HUES48 (cell line): ENCODE data around the gene COL24A1.

ENCODE experiments used
- H3K27ac ChIP-seq: one replicate; pipeline ENCODE4 v1.7.0; 2013; ENCODE audit warnings: low read depth, low read length, inconsistent platforms
- H3K27me3 ChIP-seq: 2 replicates; pipeline ENCODE4 v1.6.1; 2013; ENCODE audit warnings: mild to moderate bottlenecking, low read length; ENCODE audit not compliant: control insufficient read depth, insufficient read depth
- H3K36me3 ChIP-seq: 2 replicates; pipeline ENCODE4 v1.6.1; 2013; ENCODE audit warnings: low read length; ENCODE audit not compliant: control insufficient read depth, insufficient read depth
- H3K4me1 ChIP-seq: 2 replicates; pipeline ENCODE4 v1.6.1; 2013; ENCODE audit warnings: mild to moderate bottlenecking, low read length; ENCODE audit not compliant: control insufficient read depth, insufficient read depth
- H3K4me3 ChIP-seq: 2 replicates; pipeline ENCODE4 v1.5.1; 2013; ENCODE audit warnings: mild to moderate bottlenecking, low read depth, low read length
- H3K9ac ChIP-seq: 2 replicates; pipeline ENCODE4 v1.6.1; 2013; ENCODE audit warnings: mild to moderate bottlenecking, low read depth, low read length, moderate library complexity
- H3K9me3 ChIP-seq: 2 replicates; pipeline ENCODE4 v1.6.1; 2013; ENCODE audit warnings: low read length; ENCODE audit not compliant: control insufficient read depth, insufficient read depth

Gene COL24A1

GRCh38 chr1:86052948-86053698 is 103.4 kb downstream of the COL24A1 start:
- H3K9me3 ChIP-seq, result no peaks in the 10 kb centered on the region
- H3K9ac ChIP-seq, result no peak overlapping the region
- H3K4me3 ChIP-seq, result no peak overlapping the region
- H3K4me1 ChIP-seq, result no peaks in the 10 kb centered on the region
- no peaks in the 10 kb centered on the region for H3K36me3 ChIP-seq
- H3K27me3 ChIP-seq, result no peaks in the 10 kb centered on the region
- H3K27ac ChIP-seq, result no peak overlapping the region

- Histone ChIP-seq H3K27me3 (no peaks in the 10 kb centered on the region), H3K9me3 (no peaks in the 10 kb centered on the region), H3K36me3 (no peaks in the 10 kb centered on the region), H3K9ac (no peak overlapping the region), H3K27ac (no peak overlapping the region), H3K4me3 (no peak overlapping the region), H3K4me1 (no peaks in the 10 kb centered on the region)
Observed at GRCh38 chr1:86035101-86035500, 121.5 kb downstream of the COL24A1 start.

GRCh38 chr1:86030180-86030579 is 126.4 kb downstream of the COL24A1 start:
- H3K36me3 ChIP-seq, result no peaks in the 10 kb centered on the region
- no peaks in the 10 kb centered on the region for H3K4me1 ChIP-seq
- no peaks in the 10 kb centered on the region for H3K9me3 ChIP-seq
- H3K4me3 ChIP-seq, result no peak overlapping the region
- no peak overlapping the region for H3K9ac ChIP-seq
- H3K27me3 ChIP-seq, result no peaks in the 10 kb centered on the region
- H3K27ac ChIP-seq, result no peak overlapping the region

- no peaks in the 10 kb centered on the region for H3K4me1 ChIP-seq
Observed at GRCh38 chr1:86018283-86018923, 138.2 kb downstream of the COL24A1 start.

GRCh38 chr1:86016076-86016759 is 140.4 kb downstream of the COL24A1 start:
- no peak overlapping the region for H3K27ac ChIP-seq
- H3K4me1 ChIP-seq, result no peaks in the 10 kb centered on the region
- no peaks in the 10 kb centered on the region for H3K36me3 ChIP-seq
- H3K9ac ChIP-seq, result no peak overlapping the region
- no peaks in the 10 kb centered on the region for H3K9me3 ChIP-seq
- no peaks in the 10 kb centered on the region for H3K27me3 ChIP-seq
- no peak overlapping the region for H3K4me3 ChIP-seq

More at GRCh38 chr1:86018283-86018923, 138.2 kb downstream of the COL24A1 start:
- no peak overlapping the region for H3K9ac ChIP-seq
- no peaks in the 10 kb centered on the region for H3K9me3 ChIP-seq
- H3K27me3 ChIP-seq, result no peaks in the 10 kb centered on the region
- no peak overlapping the region for H3K27ac ChIP-seq
- H3K4me3 ChIP-seq, result no peak overlapping the region
- no peaks in the 10 kb centered on the region for H3K36me3 ChIP-seq

GRCh38 chr1:86015375-86015774 is 141.2 kb downstream of the COL24A1 start:
- Histone ChIP-seq H3K9ac (no peak overlapping the region), H3K27me3 (no peaks in the 10 kb centered on the region), H3K4me1 (no peaks in the 10 kb centered on the region), H3K4me3 (no peak overlapping the region), H3K9me3 (no peaks in the 10 kb centered on the region), H3K36me3 (no peaks in the 10 kb centered on the region), H3K27ac (no peak overlapping the region)

GRCh38 chr1:86000601-86001000 is 156.0 kb downstream of the COL24A1 start:
- H3K27me3 ChIP-seq, result no peaks in the 10 kb centered on the region
- no peak overlapping the region for H3K27ac ChIP-seq
- no peaks in the 10 kb centered on the region for H3K9me3 ChIP-seq
- H3K9ac ChIP-seq, result no peak overlapping the region
- H3K36me3 ChIP-seq, result no peaks in the 10 kb centered on the region
- no peak overlapping the region for H3K4me3 ChIP-seq
- no peaks in the 10 kb centered on the region for H3K4me1 ChIP-seq

- no peaks in the 10 kb centered on the region for H3K36me3 ChIP-seq
- H3K4me3 ChIP-seq, result no peak overlapping the region
- no peaks in the 10 kb centered on the region for H3K9me3 ChIP-seq
- H3K27me3 ChIP-seq, result no peaks in the 10 kb centered on the region
- H3K9ac ChIP-seq, result no peak overlapping the region
- H3K27ac ChIP-seq, result no peak overlapping the region
- no peaks in the 10 kb centered on the region for H3K4me1 ChIP-seq
Observed at GRCh38 chr1:85998105-85998855, 158.3 kb downstream of the COL24A1 start.

GRCh38 chr1:85992791-85993190 is 163.8 kb downstream of the COL24A1 start:
- Histone ChIP-seq H3K9ac (no peak overlapping the region), H3K27ac (no peak overlapping the region)

GRCh38 chr1:85991261-85991660 is 165.3 kb downstream of the COL24A1 start:
- Histone ChIP-seq H3K9me3 (no peaks in the 10 kb centered on the region), H3K4me3 (no peak overlapping the region)

More at GRCh38 chr1:85992791-85993190, 163.8 kb downstream of the COL24A1 start:
- Histone ChIP-seq H3K27me3 (no peaks in the 10 kb centered on the region), H3K9me3 (no peaks in the 10 kb centered on the region), H3K4me1 (peaks cover 4% of the 10 kb centered on the region; the same call in 1 of the 2 replicates), H3K4me3 (no peak overlapping the region), H3K36me3 (no peaks in the 10 kb centered on the region)

More at GRCh38 chr1:85991261-85991660, 165.3 kb downstream of the COL24A1 start:
- Histone ChIP-seq H3K36me3 (no peaks in the 10 kb centered on the region), H3K27me3 (no peaks in the 10 kb centered on the region), H3K4me1 (peaks cover 4% of the 10 kb centered on the region; the same call in 1 of the 2 replicates), H3K9ac (no peak overlapping the region), H3K27ac (no peak overlapping the region)
